HL-60 (cell line): Measurements from ENCODE around the gene TMEM117.
"Not testable (repeated sequence)": the region's sequence is repeated elsewhere in the genome, so short reads cannot be mapped to it uniquely, and the experiment has no call there.

Experiments used
- CTCF ChIP-seq: IDR thresholded peaks from one replicate; pipeline ENCODE4 v1.5.1; 2011; ENCODE audit warnings: low read length, control low read depth, inconsistent platforms; ENCODE audit not compliant: insufficient read depth
- POLR2AphosphoS5 ChIP-seq: IDR thresholded peaks from 2 replicates; pipeline ENCODE4 v1.6.1; 2012; ENCODE audit warnings: low read depth

GRCh38 chr12:43869765-43870164, 33.9 kb downstream of the TMEM117 start:
- TF ChIP-seq CTCF, POLR2AphosphoS5: not testable (repeated sequence)
